Measurements from ENCODE around the gene CCL4.

DNA sequence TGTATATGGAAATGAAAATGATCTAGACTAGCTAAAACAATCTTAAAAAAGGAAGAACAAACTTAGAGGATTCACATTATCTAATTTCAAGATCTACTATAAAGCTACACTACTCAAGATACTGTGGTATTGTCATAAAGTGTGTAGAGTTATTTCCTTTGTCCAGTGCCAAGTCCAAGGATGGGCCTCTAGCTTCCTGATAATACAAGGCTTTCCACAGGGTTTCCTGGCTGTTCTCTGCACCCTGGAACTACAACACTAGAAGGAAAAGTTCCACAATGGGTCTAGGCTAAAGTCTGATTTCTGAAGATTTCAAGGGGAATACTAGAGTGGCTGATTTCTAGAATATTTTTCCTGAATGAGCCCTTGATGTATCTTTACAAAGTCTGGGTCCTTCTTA is 38.6 kb downstream of the CCL4 start:
- TF ChIP-seq POLR2AphosphoS5 (IDR thresholded peaks at IDR 0.05; ENCODE audit: low read depth, low read length) (no peak), POLR2A (IDR thresholded peaks at IDR 0.05; ENCODE audit: low read depth, low read length) (no peak), TAF1 (IDR thresholded peaks at IDR 0.05; ENCODE audit: low read depth, low read length) (no peak), POU2F2 (IDR thresholded peaks at IDR 0.05; ENCODE audit: low read depth, low read length) (no peak)
